GM12872 (cell line): Measurements from ENCODE around the gene KRT86.

Source experiments
- CTCF ChIP-seq: IDR thresholded peaks from 3 replicates; pipeline ENCODE4 v1.5.1; 2011; ENCODE audit warnings: low read depth, mild to moderate bottlenecking, low read length, moderate library complexity; ENCODE audit not compliant: insufficient read depth

The KRT86 gene

DNA sequence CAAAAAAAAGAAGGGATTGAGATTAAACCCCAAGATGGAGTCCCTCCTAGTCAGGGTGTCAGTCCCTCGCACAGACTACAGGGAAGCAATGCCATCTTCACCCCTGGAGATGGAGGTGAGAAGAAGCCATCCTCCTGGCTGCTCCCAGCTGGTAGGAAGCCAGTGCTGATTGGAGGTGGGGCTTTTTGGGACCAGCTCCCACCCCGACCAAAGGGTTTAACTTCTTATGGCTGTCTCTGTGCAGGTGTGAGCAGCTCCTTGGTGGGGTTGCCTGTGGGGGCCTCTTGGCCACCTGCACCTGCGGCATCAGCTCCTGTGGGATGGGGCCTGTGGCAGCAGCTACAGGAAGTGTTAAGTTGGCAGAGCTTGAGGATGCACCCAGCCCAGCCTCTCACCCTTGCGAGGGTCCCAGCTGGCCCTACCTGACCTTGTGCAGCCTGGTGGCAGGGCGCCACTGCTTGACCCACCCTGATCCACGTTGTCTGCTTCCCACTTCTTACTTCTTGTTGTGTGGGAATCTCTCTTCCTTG is 3.8 kb upstream of the KRT86 start:
- no peak for TF ChIP-seq CTCF

DNA sequence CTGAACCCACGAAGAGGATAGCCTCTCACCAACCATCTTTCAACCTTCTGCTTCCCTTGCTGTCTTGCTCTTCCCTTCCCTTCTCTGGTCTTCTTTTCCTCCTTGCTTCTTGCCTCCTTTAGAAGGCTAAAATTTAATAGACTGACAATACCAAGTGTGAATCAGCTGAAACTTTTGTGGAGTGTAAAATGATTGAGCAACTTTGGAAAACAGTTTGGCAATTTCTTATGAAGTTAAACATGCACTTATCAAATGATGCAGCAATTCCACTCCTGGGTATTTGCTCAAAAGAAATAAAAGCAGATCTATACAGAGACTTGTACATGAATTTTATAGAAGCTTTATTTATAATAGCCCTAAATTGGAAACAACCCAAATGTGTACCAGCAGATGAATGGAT is 3.3 kb upstream of the KRT86 start:
- no peak for TF ChIP-seq CTCF

DNA sequence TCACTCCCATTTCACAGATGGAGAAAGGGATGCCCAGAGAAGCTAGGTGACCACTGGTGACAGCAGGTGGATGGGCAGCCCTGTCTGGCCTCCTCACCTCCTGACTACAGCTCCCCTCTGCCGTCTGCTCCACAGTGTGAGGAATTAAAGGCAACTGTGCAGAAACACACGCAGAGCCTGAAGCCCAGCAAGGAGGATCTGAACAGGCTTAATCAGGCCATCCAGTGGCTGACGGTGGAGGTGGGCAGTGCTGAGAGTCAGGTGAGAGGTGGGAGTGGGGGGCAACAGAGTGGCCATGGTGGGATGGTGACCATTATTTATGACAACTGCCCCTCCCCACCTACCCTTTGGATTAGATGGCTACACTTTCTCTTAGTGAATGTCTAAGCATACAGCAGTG is 1.2 kb downstream of the KRT86 start:
- no peak for TF ChIP-seq CTCF

DNA sequence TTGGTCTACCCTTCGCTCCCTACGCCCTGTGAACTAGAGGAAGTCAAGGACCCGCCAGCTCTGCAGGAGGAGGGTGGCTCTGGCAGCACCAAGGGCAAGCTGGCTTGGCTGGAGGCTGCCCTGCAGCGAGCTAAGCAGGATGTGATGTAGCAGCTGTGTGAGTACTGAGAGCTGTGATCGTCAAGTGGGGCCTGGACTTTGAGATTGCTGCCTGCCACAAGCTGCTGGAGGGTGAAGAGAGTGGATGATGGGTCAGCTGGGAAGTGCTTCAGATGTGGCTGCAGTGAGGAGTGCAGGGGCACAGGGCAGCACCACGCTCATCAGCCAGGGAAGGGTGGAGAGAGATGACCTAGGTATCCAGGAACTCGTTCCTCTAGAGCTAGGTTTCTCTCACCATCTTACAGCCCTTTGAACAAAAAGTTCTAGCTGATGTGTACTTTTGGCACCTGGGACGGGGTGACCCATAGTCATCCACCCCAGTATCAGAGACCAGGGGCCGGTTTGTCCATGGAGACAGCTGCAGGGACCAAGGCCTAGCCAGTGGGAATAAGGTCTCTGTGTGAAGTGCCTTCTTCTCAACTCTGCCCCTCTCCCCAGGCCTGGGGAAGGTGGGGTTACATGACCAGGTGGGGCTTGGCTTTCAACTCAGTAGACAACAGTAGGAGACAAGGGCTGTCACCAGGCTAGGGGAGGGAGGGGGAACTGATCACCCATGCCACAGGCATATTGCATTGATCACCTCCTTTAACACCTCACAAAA is 3.2 kb downstream of the KRT86 start:
- TF ChIP-seq CTCF, result no peak

DNA sequence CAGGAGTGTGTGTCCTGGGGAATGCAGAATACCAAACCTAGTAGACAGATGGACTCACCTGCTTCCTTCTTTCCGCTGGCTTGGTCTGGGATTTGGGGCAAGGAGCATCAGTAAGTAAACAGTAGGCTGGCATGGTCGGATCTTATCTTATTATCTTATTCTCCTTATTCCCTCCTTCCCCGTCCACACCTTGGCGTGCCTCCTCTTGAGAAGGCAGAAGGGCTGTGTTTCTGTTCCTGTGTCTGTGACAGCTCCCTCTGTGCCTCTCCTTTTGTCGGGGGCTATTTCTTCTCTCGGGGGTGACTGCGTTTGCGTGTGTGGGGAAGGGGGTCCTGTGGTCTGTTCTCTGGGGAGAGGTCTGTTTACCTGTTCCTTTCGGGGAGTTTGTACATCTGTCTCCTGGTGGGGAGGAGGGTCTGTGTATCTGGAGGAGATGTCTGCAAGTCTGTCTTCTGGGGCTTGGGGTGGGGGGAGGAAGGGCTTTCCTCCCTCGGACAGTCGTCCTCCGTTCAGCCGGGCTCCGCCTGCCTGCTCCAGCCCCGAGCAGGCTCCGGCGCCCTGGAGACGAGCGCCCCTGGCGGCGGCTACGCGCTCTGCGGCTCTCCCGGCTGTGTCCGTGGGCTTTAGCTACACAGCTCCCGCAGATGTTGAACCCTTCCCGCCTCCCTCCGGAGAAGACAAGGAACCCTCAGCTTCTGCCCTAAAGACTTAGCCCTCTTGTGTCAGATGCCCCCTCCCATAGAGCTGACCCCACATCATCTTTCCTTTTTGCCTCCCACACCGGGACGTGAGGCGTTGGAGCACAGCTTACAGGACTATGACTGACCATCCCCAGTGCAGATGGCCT is 4.4 kb downstream of the KRT86 start:
- peak; percentile 99 for TF ChIP-seq CTCF

- no peak for TF ChIP-seq CTCF
These were observed 5.2 kb downstream of the KRT86 start for GRCh38 chr12:52279422-52280318.
